Neuronal stem cell (in vitro differentiated cells): ENCODE data around the gene EVI5.

Source experiments
- DNase-seq: peaks from one replicate; pipeline ENCODE4 v3.0.0-alpha.2; 2013; ENCODE audit warnings: low spot score
- H2AFZ ChIP-seq: one replicate; pipeline ENCODE4 v1.6.1; 2013; ENCODE audit warnings: mild to moderate bottlenecking, low read length, inconsistent platforms
- H2AK5ac ChIP-seq: 2 replicates; pipeline ENCODE4 v1.6.1; 2013; ENCODE audit warnings: low read depth, mild to moderate bottlenecking, inconsistent platforms, low read length, moderate library complexity, mixed read lengths
- H2BK120ac ChIP-seq: 2 replicates; pipeline ENCODE4 v1.6.1; 2013; ENCODE audit warnings: low read depth, mild to moderate bottlenecking, inconsistent platforms, low read length, moderate library complexity, mixed read lengths
- H2BK12ac ChIP-seq: one replicate; pipeline ENCODE4 v1.6.1; 2013; ENCODE audit warnings: low read length, inconsistent platforms
- H2BK15ac ChIP-seq: 2 replicates; pipeline ENCODE4 v1.6.1; 2013; ENCODE audit warnings: mild to moderate bottlenecking, low read length, inconsistent platforms, mixed read lengths
- H2BK5ac ChIP-seq: one replicate; pipeline ENCODE4 v1.6.1; 2013; ENCODE audit warnings: inconsistent platforms, mild to moderate bottlenecking, low read length, moderate library complexity
- H3K14ac ChIP-seq: one replicate; pipeline ENCODE4 v1.6.1; 2013; ENCODE audit warnings: low read length, inconsistent platforms
- H3K18ac ChIP-seq: 2 replicates; pipeline ENCODE4 v1.6.1; 2013; ENCODE audit warnings: low read length, inconsistent platforms
- H3K23ac ChIP-seq: 2 replicates; pipeline ENCODE4 v1.6.1; 2013; ENCODE audit warnings: low read depth, mild to moderate bottlenecking, mixed read lengths, low read length, inconsistent platforms; ENCODE audit not compliant: poor library complexity
- H3K27ac ChIP-seq: replicated peaks from 3 replicates; pipeline ENCODE4 v1.5.1; 2013; ENCODE audit warnings: low read length, inconsistent platforms
- H3K27me3 ChIP-seq, 3 experiments: 2 replicates each; pipeline ENCODE4 v1.6.1; 2013; ENCODE audit warnings: low read length in 3 of 3, mild to moderate bottlenecking in 2 of 3, inconsistent platforms in 1 of 3, low read depth in 1 of 3, mixed read lengths in 1 of 3, moderate library complexity in 1 of 3; ENCODE audit not compliant: control insufficient read depth in 3 of 3, insufficient read depth in 3 of 3
- H3K36me3 ChIP-seq, 2 donors: replicated peaks in 1 of 2; 2 replicates each; pipeline ENCODE4 v1.6.1; 2013; ENCODE audit warnings: low read length in 2 of 2; ENCODE audit not compliant: control insufficient read depth in 2 of 2, insufficient read depth in 2 of 2
- H3K4ac ChIP-seq: 2 replicates; pipeline ENCODE4 v1.6.1; 2013; ENCODE audit warnings: inconsistent platforms, mild to moderate bottlenecking, low read length, moderate library complexity
- H3K4me1 ChIP-seq, 2 donors: 1 replicate in 1 of 2; 2 replicates in 1 of 2; pipeline ENCODE4 v1.6.1; 2013; ENCODE audit warnings: low read length in 2 of 2, low read depth in 1 of 2; ENCODE audit not compliant: control insufficient read depth in 2 of 2, insufficient read depth in 1 of 2
- H3K4me2 ChIP-seq: one replicate; pipeline ENCODE4 v1.6.1; 2013; ENCODE audit warnings: mild to moderate bottlenecking, low read length, inconsistent platforms; ENCODE audit not compliant: insufficient read depth, poor library complexity, severe bottlenecking
- H3K4me3 ChIP-seq, 2 donors: 2 replicates each; pipeline ENCODE4 v1.5.1; 2013; ENCODE audit warnings: low read length in 2 of 2, mild to moderate bottlenecking in 2 of 2, inconsistent platforms in 1 of 2, moderate library complexity in 1 of 2
- H3K79me1 ChIP-seq: one replicate; pipeline ENCODE4 v1.6.1; 2013; ENCODE audit warnings: low read depth, mild to moderate bottlenecking, inconsistent platforms, low read length, moderate library complexity
- H3K9ac ChIP-seq: one replicate; pipeline ENCODE4 v1.6.1; 2013; ENCODE audit warnings: mild to moderate bottlenecking, low read depth, low read length, inconsistent platforms; ENCODE audit not compliant: poor library complexity
- H3K9me3 ChIP-seq, 2 donors: replicated peaks in 1 of 2; 2 replicates each; pipeline versions ENCODE3 to v1.6.1; 2013; ENCODE audit warnings: low read length in 2 of 2, mild to moderate bottlenecking in 2 of 2, inconsistent platforms in 1 of 2, low read depth in 1 of 2, mixed read lengths in 1 of 2, moderate library complexity in 1 of 2; ENCODE audit not compliant: control insufficient read depth in 2 of 2, insufficient read depth in 1 of 2
- H4K8ac ChIP-seq: one replicate; pipeline ENCODE4 v1.6.1; 2013; ENCODE audit warnings: low read depth, mild to moderate bottlenecking, inconsistent platforms, low read length, moderate library complexity
- H4K91ac ChIP-seq: one replicate; pipeline ENCODE4 v1.6.1; 2013; ENCODE audit warnings: low read length, low read depth, mild to moderate bottlenecking, inconsistent platforms; ENCODE audit not compliant: poor library complexity
- WGBS, 2 donors: extraction: QIAGEN DNeasy Blood & Tissue Kit; methylation state at CpG; one replicate each; pipeline ENCODE4 v1.1.7; 2013; ENCODE audit warnings: missing lambda C conversion rate in 2 of 2, mixed read lengths in 1 of 2; ENCODE audit not compliant: insufficient read length in 2 of 2, insufficient replicate concordance in 1 of 2; ENCODE audit errors: extremely low coverage in 2 of 2; 5-methylcytosine and 5-hydroxymethylcytosine counted together

EVI5 gene

DNA sequence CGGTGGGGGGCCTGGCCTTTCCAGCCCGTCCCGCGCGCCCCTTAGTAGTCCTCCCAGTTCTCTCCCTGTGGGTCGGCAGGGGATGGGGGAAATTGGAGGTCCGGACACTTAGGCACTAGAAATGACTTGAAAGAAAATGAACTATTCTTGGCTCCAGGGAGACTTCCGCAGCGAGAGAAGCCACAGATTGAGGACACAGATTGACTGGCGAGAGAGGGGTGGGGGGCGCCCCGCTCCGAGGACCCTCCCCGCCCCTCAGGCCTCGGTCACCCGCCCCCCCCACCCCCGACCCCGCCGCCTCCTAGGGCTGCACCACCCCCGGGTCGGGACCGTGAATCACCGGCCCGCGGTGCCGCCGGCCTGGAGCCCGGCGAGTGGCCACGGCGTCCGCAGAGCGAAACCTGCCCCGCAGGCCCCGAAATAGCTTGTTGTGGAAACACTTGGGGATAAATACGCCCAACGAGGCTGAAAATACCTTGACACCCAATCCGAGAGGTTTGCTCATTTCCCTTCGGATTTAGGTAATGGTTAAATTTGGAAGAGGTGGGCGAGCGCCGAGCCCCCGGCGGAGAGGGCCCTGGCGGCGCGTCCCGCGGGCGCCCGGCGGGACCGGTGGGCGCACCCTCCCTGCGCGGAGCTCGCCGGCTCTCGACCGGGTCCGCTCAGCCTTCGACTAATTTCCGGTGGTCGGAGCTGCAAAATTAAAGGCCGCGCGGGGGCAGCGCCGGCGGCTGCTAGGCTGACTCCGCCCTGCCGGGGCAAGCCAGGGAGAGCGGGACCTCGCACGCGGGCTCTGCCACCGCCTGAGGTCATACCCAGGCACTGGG lies 298.4 kb downstream of the EVI5 start, which contains the start of gene GFI1:
Gene GFI1 (minus strand): TSS at position 675 of the 827 bp plus-strand sequence. CDS start 3,438 bp downstream, outside the sequence.
- Histone ChIP-seq H2AK5ac (no peak within 1 kb of the TSS), H2BK15ac (no peak within 1 kb of the TSS), H3K4ac (no peak within 1 kb of the TSS), H2AFZ (peak within 1 kb of the TSS; percentile 90), H3K4me2 (peak within 1 kb of the TSS; percentile 69), H3K79me1 (no peaks in the 10 kb centered on the region), H3K27ac (no peak within 1 kb of the TSS), H3K23ac (peak within 1 kb of the TSS; percentile 73), H3K4me1 (peaks cover 19 to 20% of the 10 kb centered on the region in 2 donors), H3K9ac (no peak within 1 kb of the TSS), H3K36me3 (no peaks in the 10 kb centered on the region), H2BK12ac (no peak within 1 kb of the TSS), H4K8ac (no peak within 1 kb of the TSS), H3K14ac (peak within 1 kb of the TSS; percentile 38), H3K4me3 (peak within 1 kb of the TSS; percentile 29 to 78), H2BK120ac (no peak within 1 kb of the TSS), H3K9me3 (no peaks in the 10 kb centered on the region), H2BK5ac (no peak within 1 kb of the TSS), H3K27me3 (peaks cover 50 to 91% (median 76%) of the 10 kb centered on the region in 3 experiments), H3K18ac (peak within 1 kb of the TSS; percentile 71), H4K91ac (no peak within 1 kb of the TSS)
- DNase-seq = peak; percentile 35
- no CpG with 5 or more reads among the region's 77 CpGs for WGBS, 2 donors

GRCh38 chr1:92485381-92486250 lies 299.3 kb downstream of the EVI5 start:
- peak; percentile 40 for DNase-seq
- no peak overlapping the region for H2BK12ac ChIP-seq
- H3K4me3 ChIP-seq = peak overlapping the region; percentile 4 to 78
- H3K23ac ChIP-seq = peak overlapping the region; percentile 73
- H3K36me3 ChIP-seq = no peaks in the 10 kb centered on the region
- no peaks in the 10 kb centered on the region for H3K9me3 ChIP-seq
- H3K18ac ChIP-seq = peak overlapping the region; percentile 71
- peaks cover 58 to 92% (median 84%) of the 10 kb centered on the region in 3 experiments for H3K27me3 ChIP-seq
- H3K9ac ChIP-seq = peak overlapping the region; percentile 44
- no peaks in the 10 kb centered on the region for H3K79me1 ChIP-seq
- H2BK15ac ChIP-seq = no peak overlapping the region
- H2BK120ac ChIP-seq = no peak overlapping the region
- no CpG with 5 or more reads among the region's 82 CpGs for WGBS, 2 donors
- H2AK5ac ChIP-seq = no peak overlapping the region
- no peak overlapping the region for H2BK5ac ChIP-seq
- no peak overlapping the region for H4K8ac ChIP-seq
- H3K4ac ChIP-seq = no peak overlapping the region
- H3K27ac ChIP-seq = no peak overlapping the region
- H3K4me1 ChIP-seq = peaks cover 21 to 27% of the 10 kb centered on the region in 2 donors
- H4K91ac ChIP-seq = no peak overlapping the region
- peak overlapping the region; percentile 90 for H2AFZ ChIP-seq
- H3K14ac ChIP-seq = peak overlapping the region; percentile 38
- peak overlapping the region; percentile 69 for H3K4me2 ChIP-seq

GRCh38 chr1:92484472-92485380 lies 300.2 kb downstream of the EVI5 start:
- peaks cover 27 to 28% of the 10 kb centered on the region in 2 donors for H3K4me1 ChIP-seq
- no peak overlapping the region for H2BK120ac ChIP-seq
- H3K18ac ChIP-seq = peak overlapping the region; percentile 48
- no peak overlapping the region for H3K27ac ChIP-seq
- H2BK12ac ChIP-seq = peak overlapping the region; percentile 41
- DNase-seq = peak; percentile 56
- H3K4me2 ChIP-seq = peak overlapping the region; percentile 69
- H3K9ac ChIP-seq = no peak overlapping the region
- no peak overlapping the region for H2AK5ac ChIP-seq
- H3K14ac ChIP-seq = peak overlapping the region; percentile 71
- H2BK15ac ChIP-seq = peak overlapping the region; percentile 24
- peak overlapping the region; percentile 73 for H3K23ac ChIP-seq
- no peaks in the 10 kb centered on the region for H3K79me1 ChIP-seq
- H3K4me3 ChIP-seq = peak overlapping the region in 1 of 2 donors; percentile 63
- no CpG with 5 or more reads among the region's 65 CpGs for WGBS, 2 donors
- no peak overlapping the region for H4K8ac ChIP-seq
- H2BK5ac ChIP-seq = peak overlapping the region; percentile 48
- H4K91ac ChIP-seq = no peak overlapping the region
- H3K27me3 ChIP-seq = peaks cover 65 to 98% (median 93%) of the 10 kb centered on the region in 3 experiments
- H3K4ac ChIP-seq = no peak overlapping the region
- no peaks in the 10 kb centered on the region for H3K9me3 ChIP-seq
- H3K36me3 ChIP-seq = no peaks in the 10 kb centered on the region
- H2AFZ ChIP-seq = peak overlapping the region; percentile 90
